Ectodermal cell (in vitro differentiated cells): ENCODE measurements around the gene S100A5.

Experiments used
- H3K27ac ChIP-seq: 2 replicates; pipeline ENCODE4 v1.7.0; 2013; ENCODE audit warnings: mild to moderate bottlenecking, low read depth, low read length; ENCODE audit not compliant: insufficient read depth, poor library complexity, severe bottlenecking
- H3K27me3 ChIP-seq: 2 replicates; pipeline ENCODE4 v1.7.0; 2013; ENCODE audit warnings: mild to moderate bottlenecking, low read length; ENCODE audit not compliant: insufficient read depth, control insufficient read depth, poor library complexity, severe bottlenecking
- H3K36me3 ChIP-seq: one replicate; pipeline ENCODE4 v1.7.0; 2013; ENCODE audit warnings: low read length; ENCODE audit not compliant: control insufficient read depth, insufficient read depth
- H3K4me1 ChIP-seq: one replicate; pipeline ENCODE4 v1.7.0; 2013; ENCODE audit warnings: low read length; ENCODE audit not compliant: control insufficient read depth, insufficient read depth
- H3K4me3 ChIP-seq: 2 replicates; pipeline ENCODE4 v1.7.0; 2013; ENCODE audit warnings: low read depth, low read length, control low read depth; ENCODE audit not compliant: insufficient read depth
- H3K9me3 ChIP-seq: 2 replicates; pipeline ENCODE4 v1.7.0; 2013; ENCODE audit warnings: mild to moderate bottlenecking, low read length, moderate library complexity; ENCODE audit not compliant: control insufficient read depth
- WGBS, 2 experiments: methylation state at CpG; one replicate each; pipeline ENCODE4 v1.1.7; 2013; ENCODE audit warnings: missing lambda C conversion rate in 2 of 2; 5-methylcytosine and 5-hydroxymethylcytosine counted together

The S100A5 gene

GRCh38 chr1:153507926-153508583 lies 32.7 kb downstream of the S100A5 start:
- H3K36me3 ChIP-seq = no peaks in the 10 kb centered on the region
- H3K27ac ChIP-seq = no peak overlapping the region
- no peaks in the 10 kb centered on the region for H3K9me3 ChIP-seq
- no peaks in the 10 kb centered on the region for H3K27me3 ChIP-seq
- 89 to 94% methylated on average over 11 of the region's 11 CpGs for WGBS, 2 experiments
- no peaks in the 10 kb centered on the region for H3K4me1 ChIP-seq
- H3K4me3 ChIP-seq = no peak overlapping the region

- Histone ChIP-seq H3K4me1 (no peaks in the 10 kb centered on the region), H3K9me3 (no peaks in the 10 kb centered on the region), H3K36me3 (no peaks in the 10 kb centered on the region), H3K27ac (no peak overlapping the region), H3K4me3 (no peak overlapping the region), H3K27me3 (no peaks in the 10 kb centered on the region)
- WGBS, 2 experiments = 79% methylated on average over 7 of the region's 7 CpGs
These were observed 33.8 kb downstream of the S100A5 start for GRCh38 chr1:153506831-153507413.

GRCh38 chr1:153506386-153506785 lies 34.3 kb downstream of the S100A5 start:
- no peak overlapping the region for H3K27ac ChIP-seq
- WGBS, 2 experiments = 93% methylated on average over 5 of the region's 5 CpGs
- no peaks in the 10 kb centered on the region for H3K36me3 ChIP-seq
- no peaks in the 10 kb centered on the region for H3K27me3 ChIP-seq
- H3K9me3 ChIP-seq = no peaks in the 10 kb centered on the region
- no peak overlapping the region for H3K4me3 ChIP-seq
- no peaks in the 10 kb centered on the region for H3K4me1 ChIP-seq

GRCh38 chr1:153505576-153505975 lies 35.2 kb downstream of the S100A5 start:
- Histone ChIP-seq H3K4me3 (no peak overlapping the region), H3K4me1 (no peaks in the 10 kb centered on the region), H3K9me3 (no peaks in the 10 kb centered on the region), H3K36me3 (no peaks in the 10 kb centered on the region), H3K27me3 (no peaks in the 10 kb centered on the region), H3K27ac (no peak overlapping the region)
- 81 to 89% methylated on average over 1 of the region's 1 CpG for WGBS, 2 experiments

GRCh38 chr1:153503766-153504165 lies 37.0 kb downstream of the S100A5 start:
- Histone ChIP-seq H3K4me1 (no peaks in the 10 kb centered on the region), H3K36me3 (no peaks in the 10 kb centered on the region), H3K9me3 (no peaks in the 10 kb centered on the region), H3K27me3 (no peaks in the 10 kb centered on the region), H3K27ac (no peak overlapping the region), H3K4me3 (no peak overlapping the region)
- WGBS, 2 experiments = 88 to 97% methylated on average over 3 of the region's 3 CpGs

- H3K9me3 ChIP-seq = no peaks in the 10 kb centered on the region
These were observed 42.0 kb downstream of the S100A5 start for GRCh38 chr1:153498746-153499145.

GRCh38 chr1:153495536-153495935 lies 45.2 kb downstream of the S100A5 start:
- Histone ChIP-seq H3K27me3 (no peaks in the 10 kb centered on the region), H3K4me3 (no peak overlapping the region), H3K9me3 (no peaks in the 10 kb centered on the region), H3K36me3 (no peaks in the 10 kb centered on the region), H3K27ac (no peak overlapping the region), H3K4me1 (peaks cover 4% of the 10 kb centered on the region)
- WGBS, 2 experiments = 90 to 92% methylated on average over 6 of the region's 6 CpGs

More at GRCh38 chr1:153498746-153499145, 42.0 kb downstream of the S100A5 start:
- Histone ChIP-seq H3K4me1 (no peaks in the 10 kb centered on the region), H3K27me3 (no peaks in the 10 kb centered on the region), H3K36me3 (no peaks in the 10 kb centered on the region), H3K27ac (no peak overlapping the region), H3K4me3 (no peak overlapping the region)
- WGBS, 2 experiments = 64 to 74% methylated on average over 2 of the region's 2 CpGs

GRCh38 chr1:153494976-153495535 lies 45.7 kb downstream of the S100A5 start:
- Histone ChIP-seq H3K27me3 (no peaks in the 10 kb centered on the region), H3K36me3 (no peaks in the 10 kb centered on the region), H3K27ac (no peak overlapping the region), H3K4me1 (peaks cover 6% of the 10 kb centered on the region), H3K9me3 (no peaks in the 10 kb centered on the region), H3K4me3 (no peak overlapping the region)
- 41 to 46% methylated on average over 6 of the region's 6 CpGs for WGBS, 2 experiments

- Histone ChIP-seq H3K27ac (no peak overlapping the region), H3K27me3 (no peaks in the 10 kb centered on the region), H3K4me3 (no peak overlapping the region), H3K9me3 (no peaks in the 10 kb centered on the region), H3K4me1 (peaks cover 6% of the 10 kb centered on the region), H3K36me3 (no peaks in the 10 kb centered on the region)
- WGBS, 2 experiments = 92% methylated on average over 6 of the region's 6 CpGs
These were observed 47.3 kb downstream of the S100A5 start for GRCh38 chr1:153493343-153493960.

- Histone ChIP-seq H3K27me3 (no peaks in the 10 kb centered on the region), H3K27ac (no peak overlapping the region), H3K9me3 (no peaks in the 10 kb centered on the region), H3K4me1 (peaks cover 6% of the 10 kb centered on the region), H3K36me3 (no peaks in the 10 kb centered on the region), H3K4me3 (no peak overlapping the region)
- 72 to 73% methylated on average over 12 of the region's 12 CpGs for WGBS, 2 experiments
These were observed 50.3 kb downstream of the S100A5 start for GRCh38 chr1:153490272-153491051.
